Mesenchymal stem cell (in vitro differentiated cells and primary cell): ENCODE results near the gene TEK.

ENCODE experiments used
- DNase-seq: peaks from one replicate; pipeline ENCODE4 v3.0.0-alpha.2; 2013
- H2AFZ ChIP-seq: one replicate; pipeline ENCODE4 v1.6.1; 2013; ENCODE audit warnings: low read depth, mild to moderate bottlenecking, control low read depth, inconsistent platforms, low read length, moderate library complexity
- H2AK5ac ChIP-seq: 2 replicates; pipeline ENCODE4 v1.6.1; 2013; ENCODE audit warnings: low read length, moderate library complexity, mild to moderate bottlenecking, inconsistent platforms; ENCODE audit not compliant: severe bottlenecking
- H2BK120ac ChIP-seq: one replicate; pipeline ENCODE4 v1.6.1; 2013; ENCODE audit warnings: low read depth, mild to moderate bottlenecking, inconsistent platforms, low read length, moderate library complexity
- H2BK12ac ChIP-seq, 2 experiments: one replicate each; pipeline ENCODE4 v1.6.1; 2013; ENCODE audit warnings: inconsistent platforms in 2 of 2, low read length in 2 of 2, mild to moderate bottlenecking in 2 of 2, moderate library complexity in 2 of 2, control low read depth in 1 of 2
- H2BK15ac ChIP-seq: one replicate; pipeline ENCODE4 v1.6.1; 2013; ENCODE audit warnings: mild to moderate bottlenecking, low read depth, inconsistent platforms; ENCODE audit not compliant: poor library complexity, severe bottlenecking
- H2BK5ac ChIP-seq: 2 replicates; pipeline ENCODE4 v1.6.1; 2013; ENCODE audit warnings: low read depth, mild to moderate bottlenecking, low read length, control low read depth, inconsistent platforms; ENCODE audit not compliant: poor library complexity, severe bottlenecking
- H3K14ac ChIP-seq, 2 experiments: one replicate each; pipeline ENCODE4 v1.6.1; 2013; ENCODE audit warnings: inconsistent platforms in 2 of 2, low read length in 2 of 2, control low read depth in 1 of 2, mild to moderate bottlenecking in 1 of 2, moderate library complexity in 1 of 2
- H3K18ac ChIP-seq, 2 experiments: one replicate each; pipeline ENCODE4 v1.6.1; 2013; ENCODE audit warnings: inconsistent platforms in 2 of 2, low read length in 2 of 2, control low read depth in 1 of 2, low read depth in 1 of 2, mild to moderate bottlenecking in 1 of 2
- H3K23ac ChIP-seq, 2 experiments: one replicate each; pipeline ENCODE4 v1.6.1; 2013; ENCODE audit warnings: inconsistent platforms in 2 of 2, low read length in 2 of 2, mild to moderate bottlenecking in 2 of 2, moderate library complexity in 2 of 2, control low read depth in 1 of 2
- H3K27ac ChIP-seq: 2 replicates; pipeline ENCODE4 v1.5.1; 2013; ENCODE audit warnings: mild to moderate bottlenecking, moderate library complexity, low read length, control low read depth, inconsistent platforms; ENCODE audit not compliant: poor library complexity, severe bottlenecking
- H3K27me3 ChIP-seq, 2 experiments: 2 replicates each; pipeline versions ENCODE4 v1.6.1 to v1.7.0; 2013; ENCODE audit warnings: low read length in 2 of 2, mild to moderate bottlenecking in 2 of 2, moderate library complexity in 2 of 2, control low read depth in 1 of 2, inconsistent platforms in 1 of 2; ENCODE audit not compliant: control insufficient read depth in 1 of 2, insufficient read depth in 1 of 2
- H3K36me3 ChIP-seq, 2 experiments: 2 replicates each; pipeline versions ENCODE4 v1.6.1 to v1.7.0; 2013; ENCODE audit warnings: low read length in 2 of 2, control low read depth in 1 of 2, inconsistent platforms in 1 of 2, low read depth in 1 of 2, mild to moderate bottlenecking in 1 of 2; ENCODE audit not compliant: insufficient read depth in 2 of 2, control insufficient read depth in 1 of 2
- H3K4ac ChIP-seq, 2 experiments: one replicate each; pipeline ENCODE4 v1.6.1; 2013; ENCODE audit warnings: inconsistent platforms in 2 of 2, low read length in 2 of 2, mild to moderate bottlenecking in 2 of 2, moderate library complexity in 2 of 2, control low read depth in 1 of 2, low read depth in 1 of 2
- H3K4me1 ChIP-seq: 2 replicates; pipeline ENCODE4 v1.6.1; 2013; ENCODE audit warnings: low read depth, low read length, control low read depth; ENCODE audit not compliant: control insufficient read depth, insufficient read depth
- H3K4me2 ChIP-seq: 2 replicates; pipeline ENCODE4 v1.6.1; 2013; ENCODE audit warnings: low read length, mild to moderate bottlenecking, inconsistent platforms; ENCODE audit not compliant: poor library complexity, severe bottlenecking
- H3K4me3 ChIP-seq, 2 experiments: 2 replicates each; pipeline versions ENCODE4 v1.5.1 to v1.7.0; 2013; ENCODE audit warnings: low read length in 2 of 2, mild to moderate bottlenecking in 2 of 2, control low read depth in 1 of 2, low read depth in 1 of 2; ENCODE audit not compliant: insufficient read depth in 1 of 2
- H3K79me1 ChIP-seq: replicated peaks from 2 replicates; pipeline ENCODE4 v1.6.1; 2013; ENCODE audit warnings: mild to moderate bottlenecking, control low read depth, low read length, inconsistent platforms; ENCODE audit not compliant: poor library complexity, severe bottlenecking
- H3K9ac ChIP-seq: 2 replicates; pipeline ENCODE4 v1.7.0; 2013; ENCODE audit warnings: mild to moderate bottlenecking, low read length, moderate library complexity
- H3K9me3 ChIP-seq: 2 replicates; pipeline ENCODE4 v1.7.0; 2013; ENCODE audit warnings: mild to moderate bottlenecking, low read length; ENCODE audit not compliant: control insufficient read depth
- H4K8ac ChIP-seq: one replicate; pipeline ENCODE4 v1.6.1; 2013; ENCODE audit warnings: inconsistent platforms, mild to moderate bottlenecking, low read length, moderate library complexity
- H4K91ac ChIP-seq: one replicate; pipeline ENCODE4 v1.6.1; 2013; ENCODE audit warnings: mild to moderate bottlenecking, low read length, inconsistent platforms
- WGBS: methylation state at CpG from one replicate; pipeline ENCODE4 v1.1.7; 2013; ENCODE audit warnings: mixed read lengths; 5-methylcytosine and 5-hydroxymethylcytosine counted together

Gene TEK

GRCh38 chr9:27151693-27152404 is 42.8 kb downstream of the TEK start:
- peaks cover 7% of the 10 kb centered on the region for H3K4me1 ChIP-seq
- H2BK15ac ChIP-seq, result no peak overlapping the region
- no peak overlapping the region for H3K4me2 ChIP-seq
- no peak overlapping the region for H2AFZ ChIP-seq
- H3K27me3 ChIP-seq, result no peaks in the 10 kb centered on the region
- H3K36me3 ChIP-seq, result no peaks in the 10 kb centered on the region
- H2BK120ac ChIP-seq, result no peak overlapping the region
- H2AK5ac ChIP-seq, result no peak overlapping the region
- H3K9me3 ChIP-seq, result no peaks in the 10 kb centered on the region
- H3K14ac ChIP-seq, result no peak overlapping the region
- peak overlapping the region in 1 of 2 experiments; percentile 45 for H3K18ac ChIP-seq
- 25% methylated on average over 7 of the region's 8 CpGs for WGBS
- peak overlapping the region; percentile 92 for H3K27ac ChIP-seq
- H3K4me3 ChIP-seq, result no peak overlapping the region
- no peak overlapping the region for H2BK12ac ChIP-seq
- no peak overlapping the region for H4K91ac ChIP-seq
- no peak overlapping the region for H2BK5ac ChIP-seq
- no peak overlapping the region for H3K4ac ChIP-seq
- no peak overlapping the region for H4K8ac ChIP-seq
- no peak overlapping the region for H3K9ac ChIP-seq
- H3K23ac ChIP-seq, result no peak overlapping the region
- DNase-seq, result peak; percentile 72
- H3K79me1 ChIP-seq, result no peaks in the 10 kb centered on the region

- no peak overlapping the region for H3K9ac ChIP-seq
- no peak overlapping the region for H3K4me2 ChIP-seq
- H3K9me3 ChIP-seq, result no peaks in the 10 kb centered on the region
- no peak overlapping the region for H4K91ac ChIP-seq
- H2BK120ac ChIP-seq, result no peak overlapping the region
- no peaks in the 10 kb centered on the region for H3K27me3 ChIP-seq
- no CpG with 5 or more reads among the region's 2 CpGs for WGBS
- no peak overlapping the region for H2BK15ac ChIP-seq
- no peaks in the 10 kb centered on the region for H3K79me1 ChIP-seq
- H2AFZ ChIP-seq, result no peak overlapping the region
- H3K27ac ChIP-seq, result peak overlapping the region; percentile 92
- H2AK5ac ChIP-seq, result no peak overlapping the region
- H3K4ac ChIP-seq, result no peak overlapping the region
- H3K4me1 ChIP-seq, result peaks cover 7% of the 10 kb centered on the region
- no peak overlapping the region for H3K18ac ChIP-seq
- H3K36me3 ChIP-seq, result no peaks in the 10 kb centered on the region
- no peak overlapping the region for H3K23ac ChIP-seq
- no peak overlapping the region for H4K8ac ChIP-seq
- H3K14ac ChIP-seq, result no peak overlapping the region
- H2BK5ac ChIP-seq, result no peak overlapping the region
- H3K4me3 ChIP-seq, result no peak overlapping the region
- H2BK12ac ChIP-seq, result no peak overlapping the region
- no peak for DNase-seq
Measured at GRCh38 chr9:27152405-27152718, 43.3 kb downstream of the TEK start.

- Histone ChIP-seq H3K9me3 (no peaks in the 10 kb centered on the region), H3K79me1 (no peaks in the 10 kb centered on the region), H3K4ac (no peak overlapping the region), H3K18ac (peak overlapping the region in 1 of 2 experiments; percentile 69), H2BK15ac (no peak overlapping the region), H2BK12ac (no peak overlapping the region), H3K4me2 (no peak overlapping the region), H3K14ac (no peak overlapping the region), H2AFZ (no peak overlapping the region), H3K36me3 (no peaks in the 10 kb centered on the region), H3K27ac (peak overlapping the region; percentile 79), H4K91ac (no peak overlapping the region), H3K9ac (no peak overlapping the region), H2BK120ac (no peak overlapping the region), H2AK5ac (no peak overlapping the region), H3K4me3 (no peak overlapping the region), H2BK5ac (no peak overlapping the region), H4K8ac (no peak overlapping the region), H3K27me3 (no peaks in the 10 kb centered on the region), H3K4me1 (peaks cover 7% of the 10 kb centered on the region), H3K23ac (no peak overlapping the region)
- WGBS, result 1% methylated on average over 3 of the region's 5 CpGs
- DNase-seq, result peak; percentile 93
Measured at GRCh38 chr9:27154908-27155307, 45.9 kb downstream of the TEK start.

GRCh38 chr9:27157097-27157496 is 48.1 kb downstream of the TEK start:
- H3K4ac ChIP-seq, result no peak overlapping the region
- H3K18ac ChIP-seq, result no peak overlapping the region
- no peak overlapping the region for H4K8ac ChIP-seq
- H2BK15ac ChIP-seq, result no peak overlapping the region
- H3K9me3 ChIP-seq, result no peaks in the 10 kb centered on the region
- no peak overlapping the region for H3K27ac ChIP-seq
- H2BK120ac ChIP-seq, result no peak overlapping the region
- H4K91ac ChIP-seq, result no peak overlapping the region
- H2BK5ac ChIP-seq, result no peak overlapping the region
- H3K4me2 ChIP-seq, result no peak overlapping the region
- no peak overlapping the region for H3K4me3 ChIP-seq
- no peak overlapping the region for H2BK12ac ChIP-seq
- no peaks in the 10 kb centered on the region for H3K36me3 ChIP-seq
- peaks cover 4% of the 10 kb centered on the region for H3K4me1 ChIP-seq
- H3K79me1 ChIP-seq, result no peaks in the 10 kb centered on the region
- no peaks in the 10 kb centered on the region for H3K27me3 ChIP-seq
- no peak overlapping the region for H2AK5ac ChIP-seq
- H3K9ac ChIP-seq, result no peak overlapping the region
- H3K23ac ChIP-seq, result no peak overlapping the region
- DNase-seq, result no peak
- H3K14ac ChIP-seq, result no peak overlapping the region
- H2AFZ ChIP-seq, result no peak overlapping the region
